ENCODE results near the gene LCK.
A peak's percentile ranks its signal among the peaks of the same experiment; 100 is the strongest.

The LCK gene

DNA sequence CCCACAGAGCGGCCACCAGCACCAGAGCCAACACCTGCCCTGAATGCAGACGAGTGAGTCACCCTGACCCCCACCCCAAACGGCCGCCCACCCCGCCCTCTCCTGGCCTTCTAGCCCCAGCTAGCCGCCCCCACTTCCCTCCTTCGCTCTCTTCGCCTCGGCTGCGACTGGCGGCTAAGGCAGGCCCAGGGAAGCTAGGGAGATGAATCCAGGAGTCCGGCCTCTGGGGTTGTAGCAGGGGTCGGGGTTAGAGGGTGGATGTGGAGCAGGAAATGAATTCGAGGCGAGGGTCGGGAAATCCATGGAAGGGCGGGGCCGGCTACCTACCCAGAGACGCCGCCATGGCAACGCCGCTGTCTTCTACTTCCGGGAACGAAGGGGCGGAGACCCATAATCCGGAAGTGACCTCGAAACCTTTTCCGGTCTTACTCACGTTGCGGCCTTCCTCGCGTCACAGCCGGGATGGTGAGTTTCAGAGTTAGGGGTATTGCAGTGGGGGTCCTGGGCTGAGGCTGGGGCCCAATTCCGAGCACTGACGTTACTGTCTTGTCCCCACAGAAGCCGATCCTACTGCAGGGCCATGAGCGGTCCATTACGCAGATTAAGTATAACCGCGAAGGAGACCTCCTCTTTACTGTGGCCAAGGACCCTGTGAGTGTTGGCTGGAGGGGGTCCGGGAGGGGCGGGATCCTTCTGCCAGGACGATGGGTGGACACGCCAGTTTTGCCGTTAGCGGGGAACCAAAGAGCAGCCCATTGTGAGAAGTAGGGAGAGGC is 28.9 kb upstream of the LCK start, which contains the start of the genes EIF3I and TMEM234:
Gene EIF3I (plus strand): TSS at position 428 of the 776 bp plus-strand sequence. CDS start 35 bp downstream, at position 463.
Gene TMEM234 (minus strand): TSS at position 374 of the 776 bp plus-strand sequence. CDS start 31 bp downstream, at position 343.
- TF ChIP-seq MYC (IDR thresholded peaks at IDR 0.05; ENCODE audit: low read depth, low read length) (peak; percentile 86), POLR2A (IDR thresholded peaks at IDR 0.05; ENCODE audit: extremely low read depth, insufficient read length) (peak; percentile 77), CTCF (IDR thresholded peaks at IDR 0.05; ENCODE audit: low read depth, low read length) (no peak)
- TF ChIP-seq, protein P1, sequence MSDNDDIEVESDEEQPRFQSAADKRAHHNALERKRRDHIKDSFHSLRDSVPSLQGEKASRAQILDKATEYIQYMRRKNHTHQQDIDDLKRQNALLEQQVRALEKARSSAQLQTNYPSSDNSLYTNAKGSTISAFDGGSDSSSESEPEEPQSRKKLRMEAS (IDR thresholded peaks at IDR 0.05; ENCODE audit: low read depth, low read length): peak; percentile 74
- peak within 1 kb of the TSS; percentile 95 for H3K4me3 ChIP-seq (ENCODE audit: low read depth, low read length)
- peak; percentile 91 for DNase-seq (ENCODE audit: low read depth)

GRCh38 chr1:32223683-32224082 is 27.4 kb upstream of the LCK start:
- no peak for DNase-seq (ENCODE audit: low read depth)
- no peak for TF ChIP-seq MYC (IDR thresholded peaks at IDR 0.05; ENCODE audit: low read depth, low read length)
- TF ChIP-seq, protein P1 (IDR thresholded peaks at IDR 0.05; ENCODE audit: low read depth, low read length): no peak
- TF ChIP-seq POLR2A (IDR thresholded peaks at IDR 0.05; ENCODE audit: extremely low read depth, insufficient read length): no peak
- TF ChIP-seq CTCF (IDR thresholded peaks at IDR 0.05; ENCODE audit: low read depth, low read length): no peak
- H3K4me3 ChIP-seq (ENCODE audit: low read depth, low read length): peak overlapping the region; percentile 3

DNA sequence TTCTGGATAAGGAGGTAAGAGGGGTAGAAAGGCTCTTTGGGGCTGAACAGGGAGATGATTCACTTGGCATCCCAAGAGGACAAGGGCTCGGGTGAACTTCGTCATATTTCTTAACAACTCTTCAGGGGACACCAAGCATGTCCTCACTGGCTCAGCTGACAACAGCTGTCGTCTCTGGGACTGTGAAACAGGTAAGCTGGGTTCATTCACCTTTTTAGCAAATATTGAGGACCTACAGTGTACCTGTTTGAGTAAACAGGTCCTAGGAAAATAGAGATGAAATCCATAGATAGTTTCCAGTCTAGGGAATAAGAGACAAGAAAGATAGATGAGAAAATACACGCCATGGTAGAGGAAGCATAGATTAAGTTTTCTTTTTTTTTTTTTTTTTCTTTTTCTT is 26.8 kb upstream of the LCK start:
- TF ChIP-seq POLR2A (IDR thresholded peaks at IDR 0.05; ENCODE audit: extremely low read depth, insufficient read length) (no peak), CTCF (IDR thresholded peaks at IDR 0.05; ENCODE audit: low read depth, low read length) (no peak), MYC (IDR thresholded peaks at IDR 0.05; ENCODE audit: low read depth, low read length) (no peak)
- TF ChIP-seq, protein P1 (IDR thresholded peaks at IDR 0.05; ENCODE audit: low read depth, low read length): no peak
- no peak for DNase-seq (ENCODE audit: low read depth)
- H3K4me3 ChIP-seq (ENCODE audit: low read depth, low read length): no peak overlapping the region

GRCh38 chr1:32228771-32229170 is 22.3 kb upstream of the LCK start:
- TF ChIP-seq, protein P1 (IDR thresholded peaks at IDR 0.05; ENCODE audit: low read depth, low read length): no peak
- TF ChIP-seq POLR2A (IDR thresholded peaks at IDR 0.05; ENCODE audit: extremely low read depth, insufficient read length) (no peak), CTCF (IDR thresholded peaks at IDR 0.05; ENCODE audit: low read depth, low read length) (no peak), MYC (IDR thresholded peaks at IDR 0.05; ENCODE audit: low read depth, low read length) (no peak)
- DNase-seq (ENCODE audit: low read depth): no peak
- no peak overlapping the region for H3K4me3 ChIP-seq (ENCODE audit: low read depth, low read length)

- no peak for DNase-seq (ENCODE audit: low read depth)
- TF ChIP-seq MYC (IDR thresholded peaks at IDR 0.05; ENCODE audit: low read depth, low read length): no peak
- no peak for TF ChIP-seq POLR2A (IDR thresholded peaks at IDR 0.05; ENCODE audit: extremely low read depth, insufficient read length)
- TF ChIP-seq CTCF (IDR thresholded peaks at IDR 0.05; ENCODE audit: low read depth, low read length): no peak
- TF ChIP-seq, protein P1 (IDR thresholded peaks at IDR 0.05; ENCODE audit: low read depth, low read length): no peak
- no peak overlapping the region for H3K4me3 ChIP-seq (ENCODE audit: low read depth, low read length)
Observed at GRCh38 chr1:32231843-32232432, 19.1 kb upstream of the LCK start.

All from NB4 (cell line).